ENCODE results near the gene SLX4IP.

Gene SLX4IP

DNA sequence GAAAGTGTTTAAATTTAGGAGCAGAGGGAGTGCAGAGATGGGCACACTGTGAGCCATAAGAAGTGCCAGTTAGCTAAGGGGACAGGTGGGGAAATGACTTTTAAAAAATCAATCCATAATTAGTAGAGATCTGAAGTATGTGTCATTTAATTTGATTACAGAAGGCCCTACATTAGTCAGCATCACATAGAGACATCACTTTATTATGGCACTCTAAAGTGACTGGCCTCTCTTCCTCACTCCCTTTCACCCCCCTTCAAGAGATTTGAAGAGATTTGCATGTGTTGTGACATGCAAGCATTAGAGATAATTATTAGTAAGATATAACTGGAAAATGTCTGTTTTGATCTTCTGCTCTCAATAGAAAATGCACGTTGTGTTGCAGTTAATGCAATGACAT lies 86.7 kb downstream of the SLX4IP start:
- DNase-seq (ENCODE audit: low read depth), result no peak

DNA sequence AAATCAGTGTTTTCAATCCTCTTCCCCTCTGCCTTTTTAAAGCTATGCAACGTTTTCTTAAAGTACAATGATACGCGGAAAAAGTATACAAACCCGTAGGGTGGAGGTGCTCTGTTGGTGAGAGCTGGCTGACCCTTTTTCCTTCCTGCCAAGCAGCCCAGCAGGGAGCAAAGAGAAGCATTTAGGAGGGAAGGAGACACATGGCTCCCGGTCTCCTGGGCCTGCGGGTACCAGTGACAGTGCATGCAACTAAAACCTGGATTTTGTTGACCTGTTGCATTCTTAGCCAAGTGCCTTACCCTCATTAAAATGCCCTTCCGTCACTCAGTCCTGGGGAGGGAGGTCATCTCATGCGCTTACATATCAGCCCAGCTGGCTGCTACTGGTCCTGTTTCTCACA lies 87.2 kb downstream of the SLX4IP start:
- no peak for DNase-seq (ENCODE audit: low read depth)

DNA sequence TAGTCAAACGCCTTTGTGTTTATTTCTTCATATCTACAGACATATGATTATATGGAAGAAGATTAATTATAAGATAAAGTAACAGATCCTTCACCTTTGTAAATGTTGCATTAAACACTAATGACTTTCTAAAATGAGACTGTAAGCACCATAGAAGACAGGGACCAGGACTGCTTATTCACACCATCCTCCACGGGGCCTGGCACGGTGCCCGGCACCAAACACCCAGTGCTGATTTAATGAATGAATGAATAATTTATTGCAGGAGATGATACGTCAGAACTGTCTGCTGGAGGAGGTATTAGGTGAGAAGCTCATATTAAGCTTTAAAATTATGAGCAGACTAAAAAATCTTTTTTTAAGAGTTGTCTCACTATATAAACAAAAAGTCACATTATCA lies 88.3 kb downstream of the SLX4IP start:
- no peak for DNase-seq (ENCODE audit: low read depth)

DNA sequence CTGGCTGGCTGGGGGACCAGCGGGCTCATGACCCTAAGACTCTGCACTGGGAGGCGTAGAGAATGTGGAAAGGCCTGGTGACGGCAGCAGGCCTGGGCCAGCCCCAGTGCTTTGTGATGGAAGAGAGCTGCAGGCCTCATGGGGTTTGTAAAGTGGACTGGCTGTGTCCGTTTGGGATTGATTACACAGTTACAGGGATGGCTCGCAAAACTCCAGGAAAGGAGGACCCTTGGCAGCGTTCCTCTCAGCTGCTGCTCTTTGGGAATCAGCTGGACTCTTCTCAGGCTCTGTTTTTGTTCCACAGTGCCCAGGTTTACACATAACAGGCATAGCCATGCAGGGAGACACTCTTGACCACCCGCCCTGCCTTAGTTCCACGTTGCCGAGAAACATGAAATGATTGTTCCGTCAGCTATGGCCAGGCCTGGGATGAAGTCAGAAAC lies 89.0 kb downstream of the SLX4IP start:
- DNase-seq (ENCODE audit: low read depth), result no peak

DNA sequence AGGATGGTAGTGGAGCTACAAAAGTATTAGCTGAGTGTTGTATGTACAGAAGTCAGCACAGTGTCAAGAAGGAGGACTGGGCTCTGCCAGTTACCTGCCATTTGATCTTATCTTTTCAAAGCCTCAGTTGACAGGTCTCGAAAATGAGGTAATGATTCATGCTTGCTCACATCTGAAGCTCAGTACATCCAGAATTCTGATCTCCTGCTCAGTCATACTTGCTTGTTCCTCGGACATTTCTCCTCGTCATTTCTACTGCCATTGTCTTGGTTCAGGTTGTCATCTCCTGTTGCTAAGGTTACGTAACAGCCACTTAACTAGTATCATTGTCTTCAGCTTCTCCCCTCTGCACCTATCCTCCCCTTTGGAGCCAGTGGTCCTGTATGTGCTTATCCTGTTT lies 89.5 kb downstream of the SLX4IP start:
- DNase-seq (ENCODE audit: low read depth), result no peak

DNA sequence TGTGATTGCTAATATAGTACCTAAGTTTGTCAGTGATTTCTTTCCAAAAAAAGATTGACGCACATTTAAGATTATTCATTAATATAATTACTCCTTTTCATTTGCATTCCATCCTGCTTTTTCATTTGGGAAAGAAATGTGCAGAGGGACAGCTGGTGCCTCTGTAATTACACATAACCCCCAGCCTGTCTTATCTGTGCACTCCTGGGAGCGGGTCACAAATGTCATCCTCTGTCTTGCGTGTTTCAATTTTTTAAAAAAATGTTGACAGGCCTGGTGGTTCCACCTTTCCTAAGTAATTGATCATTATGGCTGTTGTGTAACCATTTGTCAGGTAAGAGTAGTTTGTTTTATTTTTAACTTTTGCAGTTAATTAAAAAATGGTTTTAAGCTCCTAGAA lies 92.7 kb downstream of the SLX4IP start:
- no peak for DNase-seq (ENCODE audit: low read depth)

DNA sequence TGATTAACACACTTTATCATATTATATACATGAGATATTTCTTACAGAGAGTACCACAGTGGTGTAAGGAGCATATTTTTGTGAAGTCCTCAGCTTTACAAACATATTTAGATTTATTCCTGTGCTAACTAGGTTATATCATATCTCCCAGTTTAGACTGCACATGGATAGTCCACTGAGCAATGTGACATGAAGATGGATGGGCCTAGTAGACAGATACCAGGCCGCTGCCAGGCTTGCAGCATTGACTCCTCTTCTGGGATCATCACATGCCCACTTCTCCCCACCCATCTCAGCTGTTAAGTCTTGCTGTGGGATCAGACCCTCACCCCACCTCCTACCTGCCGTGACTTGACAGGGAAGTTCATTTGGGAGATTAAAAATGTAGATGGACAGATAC lies 95.8 kb downstream of the SLX4IP start:
- DNase-seq (ENCODE audit: low read depth), result no peak

DNA sequence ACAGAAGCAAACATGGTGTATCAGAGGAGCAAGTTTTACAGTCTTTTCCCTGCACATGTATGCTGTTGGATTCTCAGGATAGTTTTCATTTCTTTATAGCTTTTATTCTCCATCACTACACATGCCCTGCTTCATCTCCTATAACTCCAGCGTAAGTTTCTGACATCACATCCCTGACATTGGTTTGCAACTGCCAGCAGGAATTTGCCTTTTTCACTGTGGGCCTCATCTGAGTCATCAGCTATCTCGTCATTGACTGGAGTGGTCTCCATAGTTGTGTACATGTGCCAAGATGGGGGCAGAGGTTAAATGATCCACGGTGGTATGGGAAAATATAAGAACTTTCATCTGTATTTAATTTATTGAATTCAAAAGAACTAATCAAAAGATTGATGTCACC lies 96.7 kb downstream of the SLX4IP start:
- DNase-seq (ENCODE audit: low read depth), result no peak

DNA sequence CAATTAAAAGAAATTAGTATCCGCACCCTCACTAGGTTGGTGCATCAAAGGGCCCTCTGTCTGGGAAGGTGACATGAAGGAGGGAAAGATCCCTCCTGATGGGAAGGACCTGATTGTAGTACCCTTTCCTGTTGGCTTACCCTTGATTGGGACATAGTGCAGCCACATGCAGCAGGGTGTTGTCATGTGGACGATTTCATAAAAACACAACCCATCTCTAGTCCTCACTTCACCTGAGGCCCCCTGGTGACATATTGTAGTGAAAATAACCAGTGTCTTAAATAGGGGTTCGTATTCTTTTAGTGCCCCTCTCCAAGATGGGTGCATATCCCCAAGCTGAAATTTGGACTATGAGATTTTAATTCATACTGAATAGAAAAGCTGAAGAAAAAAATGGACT lies 97.3 kb downstream of the SLX4IP start:
- DNase-seq (ENCODE audit: low read depth), result no peak

DNA sequence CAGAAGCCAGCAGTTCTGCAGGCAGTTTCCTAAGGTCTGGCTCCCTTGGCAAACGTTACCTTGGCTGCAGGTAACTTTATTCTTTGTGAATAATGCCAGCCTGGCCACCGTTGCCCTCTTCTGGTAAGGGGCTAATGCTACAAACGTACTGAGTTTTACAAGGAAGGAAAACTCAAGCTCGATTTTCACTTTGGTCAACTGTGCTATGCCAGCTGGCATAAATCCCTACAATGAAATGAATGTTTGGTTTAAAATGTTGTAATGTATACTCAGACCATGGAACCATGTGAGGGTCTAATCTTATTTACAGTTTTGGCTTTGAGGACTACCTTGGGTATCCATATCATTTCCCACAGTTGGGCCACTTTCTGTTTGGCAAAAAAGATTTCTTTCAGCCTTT lies 101.4 kb downstream of the SLX4IP start:
- no peak for DNase-seq (ENCODE audit: low read depth)

DNA sequence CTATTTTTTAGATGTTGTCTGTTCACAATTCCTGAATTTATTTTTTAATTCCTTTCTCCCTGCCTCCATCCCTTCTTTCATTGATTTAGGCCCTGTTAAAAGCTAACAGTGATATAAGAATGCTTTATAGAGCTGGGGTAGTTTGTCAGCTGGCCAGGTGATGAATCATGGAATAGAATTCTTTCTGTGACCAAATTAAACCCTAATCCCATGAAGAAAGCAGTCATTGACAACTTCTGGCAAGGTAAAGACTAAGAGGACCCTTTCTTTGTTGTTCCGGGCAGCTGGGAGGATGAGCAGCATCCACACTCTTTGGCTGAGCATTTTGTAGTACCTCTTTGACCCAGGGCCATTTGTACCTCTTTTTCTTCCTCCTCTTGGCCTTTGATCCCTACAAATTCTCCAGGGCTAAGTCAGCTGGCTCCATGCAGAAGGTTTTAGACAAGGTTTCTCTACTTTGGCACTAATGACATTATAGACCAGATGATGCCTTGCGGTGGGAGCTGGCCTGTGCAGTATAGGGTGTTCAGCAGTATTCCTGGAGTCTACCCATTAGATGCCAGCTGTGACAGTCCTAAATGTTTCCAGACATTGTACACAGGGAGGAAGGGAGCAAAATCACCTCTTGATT lies 102.9 kb downstream of the SLX4IP start:
- DNase-seq (ENCODE audit: low read depth), result peak; percentile 61

DNA sequence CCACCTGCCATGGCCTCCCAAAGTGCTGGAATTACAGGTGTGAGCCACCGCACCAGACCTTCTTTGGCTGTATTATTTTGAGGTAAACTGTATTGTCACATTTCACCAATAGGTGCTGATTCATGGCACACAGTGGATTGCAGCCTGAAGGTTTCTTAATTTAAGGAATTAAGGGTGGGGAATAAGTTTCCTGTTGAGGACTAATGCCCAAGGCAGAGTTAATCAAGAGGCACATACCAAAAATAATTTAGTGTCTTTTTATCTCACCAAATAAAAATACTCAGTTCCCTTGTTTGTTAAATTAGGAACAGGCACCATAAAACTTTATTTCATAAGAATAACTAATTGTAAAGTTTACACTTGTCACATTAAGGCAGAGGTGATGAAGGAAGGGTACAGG lies 103.7 kb downstream of the SLX4IP start:
- no peak for DNase-seq (ENCODE audit: low read depth)

DNA sequence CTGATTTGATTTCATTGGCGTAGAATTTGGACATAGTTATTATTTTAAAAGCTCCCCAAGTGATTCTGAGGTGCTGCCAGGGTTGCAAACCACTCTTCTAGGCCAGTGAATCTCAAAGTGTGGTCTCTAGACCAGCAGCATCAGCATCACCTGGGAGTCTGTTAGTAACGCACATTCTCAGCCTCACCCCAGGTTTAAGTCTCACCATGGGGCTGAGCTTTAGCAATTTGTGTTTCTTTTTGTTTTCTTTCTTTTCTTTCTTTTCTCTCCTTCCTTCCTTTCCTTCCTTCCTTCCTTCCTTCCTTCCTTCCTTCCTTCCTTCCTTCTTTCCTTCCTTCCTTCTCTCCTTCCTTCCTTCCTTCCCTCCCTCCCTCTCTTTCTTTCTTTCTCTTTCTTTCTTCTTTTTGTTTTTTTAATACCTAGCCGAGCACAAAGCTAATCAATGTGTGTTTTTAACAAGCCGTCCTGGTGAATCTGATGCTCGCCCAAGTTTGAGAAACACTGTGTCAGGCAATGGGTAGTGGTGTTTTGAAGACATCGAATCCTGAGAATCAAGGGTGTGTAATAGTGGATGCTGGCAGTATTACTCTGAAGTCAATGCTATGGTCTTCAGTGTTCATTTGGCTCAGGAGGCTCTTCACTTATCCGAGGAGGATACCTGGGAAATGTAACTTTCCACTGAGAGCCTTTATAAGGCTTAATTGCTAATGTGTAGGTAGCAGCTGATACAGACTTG lies 104.9 kb downstream of the SLX4IP start:
- DNase-seq (ENCODE audit: low read depth), result no peak

DNA sequence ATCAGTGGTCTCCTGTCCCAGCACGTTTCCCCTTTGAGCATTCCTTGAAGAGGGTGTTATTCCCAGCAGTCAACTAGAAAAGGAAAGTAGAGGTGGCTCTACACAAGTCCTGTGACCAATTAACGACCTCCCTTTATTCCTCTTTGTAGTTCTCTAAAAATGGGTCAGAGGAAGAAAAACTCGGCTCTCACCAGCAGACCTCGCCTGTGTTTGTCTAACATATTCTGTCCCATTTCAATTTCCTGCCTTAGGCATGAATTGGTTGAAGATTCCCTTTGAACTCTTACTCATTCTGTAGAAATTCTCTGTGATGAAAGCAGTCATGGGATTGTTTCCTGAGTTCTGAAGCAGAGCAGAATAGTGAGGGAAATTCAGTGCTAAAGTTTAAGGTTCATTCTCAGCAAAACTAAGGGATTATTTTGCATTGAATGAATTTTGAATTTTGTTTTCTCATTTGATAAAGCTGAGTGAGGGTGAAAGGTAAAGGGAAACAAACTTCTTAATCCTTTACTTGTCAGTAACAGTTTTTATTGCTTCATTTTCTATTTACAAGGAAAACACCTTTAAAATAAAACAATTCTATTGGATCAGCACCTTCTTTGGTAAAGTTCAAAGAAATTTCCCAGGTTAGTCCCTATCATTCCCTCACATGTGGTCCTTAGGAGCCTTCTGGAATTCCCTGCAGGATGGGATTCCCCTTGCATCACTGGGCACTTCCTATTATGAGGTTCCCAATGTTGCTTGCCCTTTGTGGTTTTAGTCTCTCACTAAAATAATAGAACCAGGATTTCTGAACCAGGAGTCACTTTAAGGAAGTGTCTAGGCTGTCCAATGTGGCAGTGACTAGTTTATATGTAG lies 105.8 kb downstream of the SLX4IP start:
- peak; percentile 77 for DNase-seq (ENCODE audit: low read depth)

DNA sequence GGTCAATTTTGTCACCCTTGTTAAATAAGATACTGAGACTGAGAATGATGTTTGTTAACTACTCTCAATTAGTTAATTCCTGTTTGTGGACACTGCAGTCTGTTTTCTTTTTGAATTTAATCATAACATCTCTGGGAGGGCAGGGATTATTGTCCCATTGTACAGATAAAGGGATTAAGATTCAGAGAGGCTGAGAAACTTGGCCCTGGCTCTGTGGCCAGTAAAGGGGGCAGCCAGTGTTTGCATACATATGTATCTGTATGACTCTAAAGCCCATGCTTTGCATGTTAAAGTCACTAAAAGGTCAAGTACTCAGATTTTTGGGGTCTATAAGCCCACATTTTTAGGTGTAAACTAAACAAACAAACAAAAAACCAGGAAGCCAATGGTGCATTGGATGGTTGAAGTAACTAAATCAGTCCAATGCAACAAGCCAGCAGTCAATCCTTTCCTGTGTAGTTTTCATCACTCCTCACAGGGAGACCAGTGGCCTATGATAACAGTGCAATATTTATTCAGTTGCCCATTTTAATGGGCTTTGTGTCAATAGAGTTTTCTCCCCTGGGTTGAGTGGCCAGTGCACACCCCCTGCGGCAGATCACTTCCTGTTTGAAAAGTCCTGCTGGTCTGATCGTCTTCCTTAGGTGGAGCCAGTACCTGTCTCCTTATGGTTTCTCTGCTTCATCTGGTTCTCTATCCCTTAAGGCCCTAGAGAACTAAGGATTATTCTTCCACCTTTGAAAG lies 106.7 kb downstream of the SLX4IP start:
- no peak for DNase-seq (ENCODE audit: low read depth)

DNA sequence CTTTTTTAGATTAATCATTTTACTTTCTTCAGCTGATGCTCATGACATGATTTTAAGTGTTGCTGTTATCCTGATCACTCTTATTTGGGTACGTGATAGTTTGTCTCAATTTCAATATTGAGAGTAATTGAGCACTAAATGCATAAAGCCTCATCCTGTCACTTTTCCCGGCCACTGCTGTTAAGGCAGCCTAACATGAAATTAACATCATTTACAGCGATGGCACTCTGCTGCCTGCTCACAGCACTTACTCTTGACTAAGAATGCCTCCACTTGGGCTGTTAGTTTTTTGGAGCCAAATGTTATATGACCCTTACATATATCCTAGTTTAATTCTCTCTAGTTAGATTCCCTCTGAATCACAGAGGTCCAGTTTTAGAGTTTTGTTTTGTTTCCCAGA lies 107.3 kb downstream of the SLX4IP start:
- no peak for DNase-seq (ENCODE audit: low read depth)

DNA sequence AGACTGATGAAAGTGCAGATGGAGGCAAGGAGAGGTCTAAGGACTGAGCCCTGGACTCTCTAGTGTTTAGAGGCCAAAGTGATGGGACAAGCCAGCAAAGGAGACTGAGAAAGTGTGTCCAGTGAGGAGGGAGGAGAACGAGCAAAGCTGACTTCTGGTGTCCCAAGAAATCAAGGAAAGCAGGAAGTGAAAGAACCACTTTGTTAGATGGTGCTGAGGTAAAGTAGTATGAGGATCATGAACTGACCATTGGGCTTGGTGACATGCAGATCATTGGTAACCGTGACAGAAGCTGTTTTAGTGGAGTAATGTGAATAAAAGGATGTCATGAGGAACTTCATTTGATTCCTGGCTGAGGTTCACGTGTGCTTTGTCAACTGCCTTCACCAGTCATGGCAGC lies 108.4 kb downstream of the SLX4IP start:
- no peak for DNase-seq (ENCODE audit: low read depth)

DNA sequence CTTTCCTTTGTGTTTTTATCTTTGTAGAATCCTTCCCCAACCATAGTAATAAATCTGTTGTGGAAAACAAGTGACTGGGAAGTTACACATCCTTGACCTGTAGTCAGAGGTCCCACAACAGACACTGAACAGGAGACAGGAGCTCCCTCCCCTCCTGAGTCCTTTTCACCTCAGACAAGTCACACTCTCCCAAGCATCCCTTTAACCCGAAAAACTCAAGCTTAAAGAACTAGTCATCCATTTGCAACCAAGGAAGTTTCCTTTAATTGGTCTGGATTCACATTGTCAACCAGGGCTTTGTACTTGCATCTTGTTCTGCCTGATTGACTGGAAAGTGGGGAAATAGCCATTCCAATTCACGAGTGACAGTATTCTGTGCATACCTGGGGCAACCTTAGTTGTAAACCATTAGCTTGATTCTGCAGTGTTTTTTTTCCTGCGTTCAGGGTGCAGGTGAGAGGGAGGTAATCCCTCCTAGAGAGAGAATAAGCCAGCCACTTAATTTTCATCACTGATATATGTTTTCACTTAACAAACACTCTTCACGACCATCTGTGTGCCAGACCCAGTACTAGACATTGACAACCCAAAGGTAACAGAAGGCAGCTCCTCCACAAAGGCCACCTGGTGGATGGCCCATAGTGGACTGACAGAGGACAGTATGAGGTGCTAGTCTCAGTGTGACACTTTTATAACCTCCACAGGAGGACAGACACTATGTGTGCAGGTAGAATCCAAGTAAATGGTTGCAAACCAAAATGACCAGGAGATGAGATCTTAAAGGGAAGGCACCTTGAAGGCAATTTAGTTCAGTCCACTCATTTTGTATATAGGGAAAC lies 112.4 kb downstream of the SLX4IP start:
- no peak for DNase-seq (ENCODE audit: low read depth)

DNA sequence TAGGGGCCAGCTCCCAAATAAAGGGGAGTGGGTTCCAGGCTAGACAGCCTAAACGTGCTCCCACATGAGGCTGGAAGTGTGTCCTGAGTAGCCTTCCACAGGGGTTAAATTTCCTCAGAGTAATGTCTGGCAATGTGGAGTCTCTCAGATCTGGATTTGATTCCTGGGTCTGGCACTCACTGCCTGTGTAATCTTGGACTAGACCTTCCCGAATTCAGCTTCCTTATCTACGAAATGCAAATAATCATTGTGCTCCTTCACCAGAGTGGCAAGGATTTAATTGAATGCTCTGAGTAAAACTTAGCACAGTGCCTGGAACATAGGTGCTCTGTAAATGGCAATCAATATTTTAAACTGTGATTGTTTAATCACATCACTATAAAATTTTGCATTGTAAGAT lies 114.4 kb downstream of the SLX4IP start:
- no peak for DNase-seq (ENCODE audit: low read depth)

DNA sequence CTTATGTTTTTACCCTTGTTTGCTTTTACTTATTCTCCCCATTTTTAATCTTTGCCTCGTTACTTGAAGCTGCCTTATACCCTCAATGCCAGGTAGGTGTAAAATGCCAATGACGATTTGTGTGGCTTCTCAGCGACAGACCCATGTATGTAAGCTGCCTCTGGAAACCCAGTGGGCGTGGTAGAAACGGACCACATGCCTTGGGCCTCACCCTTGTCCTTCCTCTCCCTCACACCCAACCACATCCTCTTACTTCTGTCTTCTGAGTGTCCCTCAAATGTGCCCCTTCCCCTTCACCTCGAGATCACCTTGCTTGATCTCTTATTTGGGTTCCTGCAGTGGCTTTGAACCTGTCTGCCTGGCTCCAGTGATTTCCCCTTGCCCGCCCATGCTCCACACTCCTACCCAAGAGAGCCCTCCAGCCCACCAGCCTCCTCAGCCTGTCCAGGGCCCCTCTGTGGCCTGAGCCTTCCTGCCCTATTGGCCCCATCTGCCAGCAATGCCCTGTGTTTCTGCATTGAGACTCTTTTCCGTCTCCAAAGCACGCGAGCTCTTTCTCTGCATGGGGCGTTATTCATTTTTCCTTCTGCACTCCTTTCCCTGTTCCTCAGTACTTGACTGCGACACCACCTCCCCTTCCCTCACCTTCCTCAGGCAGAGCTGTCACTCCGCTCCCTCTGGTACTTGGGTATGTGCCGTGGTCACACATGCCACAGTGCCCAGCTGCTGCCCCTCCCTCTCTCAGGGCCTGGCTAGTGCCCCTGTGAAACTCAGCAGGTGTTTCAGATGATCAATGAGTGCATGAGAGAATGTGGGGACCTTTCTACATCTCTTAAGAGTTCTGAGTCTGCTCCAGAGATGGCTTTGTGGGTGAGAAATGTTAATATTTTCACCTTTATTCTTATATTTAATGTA lies 115.4 kb downstream of the SLX4IP start:
- no peak for DNase-seq (ENCODE audit: low read depth)

Measured in HS-5 (cell line).